ENCODE measurements around the gene BRD1.

Gene BRD1

GRCh38 chr22:49849161-49850020, 21.7 kb upstream of the BRD1 start:
- POLR2A ChIA-PET: no interaction called here

GRCh38 chr22:49848690-49849160, 21.1 kb upstream of the BRD1 start:
- ChIA-PET POLR2A (no interaction called here), CTCF (interaction anchor here (0.6 kb wide), 1 partner anchor 10 kb away, joined by 3 read pairs; no protein-coding TSS in a partner anchor)

More at GRCh38 chr22:49849161-49850020, 21.7 kb upstream of the BRD1 start:
- DNase-seq (ENCODE audit: extremely low spot score): no peak
- TF ChIP-seq CTCF (IDR thresholded peaks at IDR 0.05; ENCODE audit: control extremely low read depth, extremely low read depth, low read depth, missing control alignments): no peak
- CTCF ChIA-PET: no interaction called here

GRCh38 chr22:49847751-49848689, 20.3 kb upstream of the BRD1 start:
- no peak for DNase-seq (ENCODE audit: extremely low spot score)
- ChIA-PET CTCF (interaction anchor here (0.6 to 1.3 kb wide), 2 partner anchors 10 to 21 kb away, joined by 3 to 4 read pairs; no protein-coding TSS in a partner anchor), POLR2A (no interaction called here)
- TF ChIP-seq CTCF (IDR thresholded peaks at IDR 0.05; ENCODE audit: control extremely low read depth, extremely low read depth, low read depth, missing control alignments): no peak

More at GRCh38 chr22:49848690-49849160, 21.1 kb upstream of the BRD1 start:
- no peak for DNase-seq (ENCODE audit: extremely low spot score)
- TF ChIP-seq CTCF (IDR thresholded peaks at IDR 0.05; ENCODE audit: control extremely low read depth, extremely low read depth, low read depth, missing control alignments): no peak

- CTCF ChIA-PET: interaction anchor here (1.2 kb wide), 1 partner anchor 680 kb away, joined by 3 read pairs; the partner anchor contains the start of gene SCO2
These were observed 18.2 kb upstream of the BRD1 start for GRCh38 chr22:49845666-49846459.

GRCh38 chr22:49845241-49845640, 17.6 kb upstream of the BRD1 start:
- no peak for DNase-seq (ENCODE audit: extremely low spot score)
- CTCF ChIA-PET: interaction anchor here (1.2 kb wide), 1 partner anchor 680 kb away, joined by 3 read pairs; the partner anchor contains the start of gene SCO2
- TF ChIP-seq CTCF (IDR thresholded peaks at IDR 0.05; ENCODE audit: control extremely low read depth, extremely low read depth, low read depth, missing control alignments): no peak
- POLR2A ChIA-PET: no interaction called here

More at GRCh38 chr22:49845666-49846459, 18.2 kb upstream of the BRD1 start:
- no peak for TF ChIP-seq CTCF (IDR thresholded peaks at IDR 0.05; ENCODE audit: control extremely low read depth, extremely low read depth, low read depth, missing control alignments)
- POLR2A ChIA-PET: no interaction called here
- DNase-seq (ENCODE audit: extremely low spot score): no peak

Data from GM10248 (cell line).